Thoracic aorta (tissue), 2 donors: Measurements from ENCODE around the gene LTBP1. TPM values are rescaled to one million over a fixed set of nuclear protein-coding genes. Genes with fewer than 3 reads are reported as not detected.
A peak's percentile ranks its signal among the peaks of the same experiment; 100 is the strongest.

ENCODE experiments used
- ATAC-seq: fragments of 150-250 bp; one replicate; pipeline ENCODE4 v1.8.0; 2017; ENCODE audit warnings: low read depth; ENCODE audit not compliant: insufficient number of reproducible peaks, low FRiP score
- DNase-seq: peaks from one replicate; pipeline ENCODE4 v3.0.0-alpha.2; 2020; ENCODE audit warnings: low spot score
- H3K27ac ChIP-seq, 2 donors: fragments of 200-600 bp; sonication (generic); 1 replicate in 1 of 2; 2 replicates in 1 of 2; pipeline ENCODE4 v1.5.1; 2016; ENCODE audit warnings: mild to moderate bottlenecking in 2 of 2, moderate library complexity in 2 of 2
- H3K27me3 ChIP-seq: fragments of 200-600 bp; sonication (generic); replicated peaks from 2 replicates; pipeline ENCODE4 v1.6.0; 2016; ENCODE audit warnings: mild to moderate bottlenecking; ENCODE audit not compliant: insufficient read depth
- H3K36me3 ChIP-seq: fragments of 200-600 bp; sonication (generic); one replicate; pipeline ENCODE4 v1.5.1; 2016
- H3K4me1 ChIP-seq, 2 donors: fragments of 200-600 bp; sonication (generic); 1 replicate in 1 of 2; 2 replicates in 1 of 2; pipeline versions ENCODE4 v1.5.1 to v1.6.0; 2016; ENCODE audit warnings: low read depth in 2 of 2, mild to moderate bottlenecking in 1 of 2; ENCODE audit not compliant: control insufficient read depth in 1 of 2
- H3K4me3 ChIP-seq: fragments of 200-600 bp; sonication (generic); 2 replicates; pipeline ENCODE4 v1.5.1; 2016; ENCODE audit warnings: mild to moderate bottlenecking
- H3K9me3 ChIP-seq: fragments of 200-600 bp; sonication (generic); 2 replicates; pipeline ENCODE4 v1.5.1; 2016
- CTCF ChIP-seq: fragments of 200-600 bp; sonication (generic); IDR thresholded peaks from one replicate; pipeline ENCODE4 v1.5.1; 2019; ENCODE audit warnings: antibody characterized with exemption
- total RNA-seq, 2 donors: library from RNA; depleted of rRNA; stranded (reverse); fragments of >200 nt; gene quantifications; one replicate each; pipeline versions ENCODE4 v1.1.0 to v1.2.3, GENCODE V29; 2016

Gene LTBP1
- total RNA-seq, 2 donors from 2014 or later, result 584 to 786 TPM

- H3K4me1 ChIP-seq, result peaks cover 19 to 47% of the 10 kb centered on the region in 2 donors
- TF ChIP-seq CTCF, result no peak
- H3K4me3 ChIP-seq, result no peak overlapping the region
- ATAC-seq (no peak), DNase-seq (no peak)
- H3K27me3 ChIP-seq, result no peaks in the 10 kb centered on the region
- no peaks in the 10 kb centered on the region for H3K9me3 ChIP-seq
- peaks cover 36% of the 10 kb centered on the region for H3K36me3 ChIP-seq
- H3K27ac ChIP-seq, result peak overlapping the region; percentile 88 to 96
Observed at GRCh38 chr2:33274524-33274923, 327.8 kb downstream of the LTBP1 start.

- DNase-seq (peak; percentile 78), ATAC-seq (peak; percentile 86)
- no peak for TF ChIP-seq CTCF
- no peaks in the 10 kb centered on the region for H3K27me3 ChIP-seq
- H3K4me3 ChIP-seq, result no peak overlapping the region
- H3K27ac ChIP-seq, result peak overlapping the region; percentile 88 to 96
- peaks cover 43% of the 10 kb centered on the region for H3K36me3 ChIP-seq
- peaks cover 21 to 56% of the 10 kb centered on the region in 2 donors for H3K4me1 ChIP-seq
- no peaks in the 10 kb centered on the region for H3K9me3 ChIP-seq
Observed at GRCh38 chr2:33275689-33276444, 329.1 kb downstream of the LTBP1 start.

GRCh38 chr2:33277002-33277426, 330.3 kb downstream of the LTBP1 start:
- Histone ChIP-seq H3K36me3 (peaks cover 47% of the 10 kb centered on the region), H3K9me3 (no peaks in the 10 kb centered on the region), H3K27me3 (no peaks in the 10 kb centered on the region), H3K27ac (peak overlapping the region; percentile 88 to 96), H3K4me3 (no peak overlapping the region), H3K4me1 (peaks cover 21 to 54% of the 10 kb centered on the region in 2 donors)
- TF ChIP-seq CTCF, result no peak
- DNase-seq, result no peak
- no peak for ATAC-seq

GRCh38 chr2:33278245-33278943, 331.6 kb downstream of the LTBP1 start:
- Histone ChIP-seq H3K27me3 (no peaks in the 10 kb centered on the region), H3K4me1 (peaks cover 21 to 54% of the 10 kb centered on the region in 2 donors), H3K4me3 (peak overlapping the region; percentile 12), H3K27ac (peak overlapping the region; percentile 88 to 96), H3K36me3 (peaks cover 45% of the 10 kb centered on the region), H3K9me3 (no peaks in the 10 kb centered on the region)
- DNase-seq, result no peak
- ATAC-seq, result peak; percentile 23
- no peak for TF ChIP-seq CTCF

GRCh38 chr2:33284287-33284686, 337.5 kb downstream of the LTBP1 start:
- DNase-seq (no peak), ATAC-seq (no peak)
- no peaks in the 10 kb centered on the region for H3K9me3 ChIP-seq
- H3K27ac ChIP-seq, result peak overlapping the region; percentile 9 to 51
- peaks cover 57% of the 10 kb centered on the region for H3K36me3 ChIP-seq
- no peaks in the 10 kb centered on the region for H3K27me3 ChIP-seq
- H3K4me1 ChIP-seq, result peaks cover 9 to 33% of the 10 kb centered on the region in 2 donors
- no peak overlapping the region for H3K4me3 ChIP-seq
- TF ChIP-seq CTCF, result no peak
